Stimulated activated CD8-positive, alpha-beta memory T cell treated with anti-CD3 and anti-CD28 coated beads, Interleukin-15, amount 100 ng/mL, for 24 hours (primary cell): ENCODE measurements around the gene MDFI.
"Not testable (repeated sequence)": the region's sequence is repeated elsewhere in the genome, so short reads cannot be mapped to it uniquely, and the experiment has no call there.

Source experiments
- DNase-seq: peaks from one replicate; pipeline ENCODE4 v3.0.0-alpha.2; 2020; ENCODE audit warnings: low read depth

Gene MDFI

GRCh38 chr6:41602864-41603608, 35.2 kb upstream of the MDFI start:
- peak; percentile 28 for DNase-seq

- no peak for DNase-seq
These were observed 34.3 kb upstream of the MDFI start for GRCh38 chr6:41604006-41604405.

GRCh38 chr6:41605649-41606048, 32.6 kb upstream of the MDFI start:
- DNase-seq = no peak

- DNase-seq = no peak
These were observed 31.2 kb upstream of the MDFI start for GRCh38 chr6:41607036-41607435.

GRCh38 chr6:41607736-41608135, 30.5 kb upstream of the MDFI start:
- DNase-seq = no peak

- DNase-seq = no peak
These were observed 29.7 kb upstream of the MDFI start for GRCh38 chr6:41608443-41609151.

GRCh38 chr6:41614715-41615114, 23.6 kb upstream of the MDFI start:
- no peak for DNase-seq

GRCh38 chr6:41615311-41615710, 23.0 kb upstream of the MDFI start:
- DNase-seq = no peak

- no peak for DNase-seq
These were observed 19.7 kb upstream of the MDFI start for GRCh38 chr6:41618598-41618997.

GRCh38 chr6:41619193-41619592, 19.1 kb upstream of the MDFI start:
- DNase-seq = not testable (repeated sequence)

GRCh38 chr6:41621367-41621766, 16.9 kb upstream of the MDFI start:
- no peak for DNase-seq

- no peak for DNase-seq
These were observed 16.5 kb upstream of the MDFI start for GRCh38 chr6:41621802-41622201.

GRCh38 chr6:41622206-41622988, 15.9 kb upstream of the MDFI start:
- no peak for DNase-seq

- DNase-seq = no peak
These were observed 14.9 kb upstream of the MDFI start for GRCh38 chr6:41623330-41623729.

- no peak for DNase-seq
These were observed 13.5 kb upstream of the MDFI start for GRCh38 chr6:41624621-41625380.

GRCh38 chr6:41625442-41625841, 12.8 kb upstream of the MDFI start:
- no peak for DNase-seq

- no peak for DNase-seq
These were observed 12.2 kb upstream of the MDFI start for GRCh38 chr6:41626022-41626421.

GRCh38 chr6:41626917-41627316, 11.4 kb upstream of the MDFI start:
- DNase-seq = no peak

GRCh38 chr6:41629128-41629527, 9.1 kb upstream of the MDFI start:
- DNase-seq = no peak

- no peak for DNase-seq
These were observed 8.2 kb upstream of the MDFI start for GRCh38 chr6:41630069-41630468.

GRCh38 chr6:41630946-41631345, 7.3 kb upstream of the MDFI start:
- DNase-seq = no peak

- no peak for DNase-seq
These were observed 5.1 kb upstream of the MDFI start for GRCh38 chr6:41633056-41633634.
